Left colon (tissue), 2 donors: ENCODE results near the gene KCNQ1. TPM values are rescaled to one million over a fixed set of nuclear protein-coding genes. Genes with fewer than 3 reads are reported as not detected.

Experiments used
- ATAC-seq: fragments of 200-7000 bp; cut with Tn5 transposase; one replicate; pipeline ENCODE4 v1.9.1; 2020; ENCODE audit warnings: mild to moderate bottlenecking, moderate library complexity
- DNase-seq, 2 donors: peaks; one replicate each; pipeline ENCODE4 v3.0.0-alpha.2; 2020
- intact Hi-C, 2 donors: fragments of 100-400 bp; cut with DNase I in 1 of 2; cut with micrococcal nuclease in 1 of 2; formaldehyde crosslinking; loops; one replicate each; pipeline versions ENCODE4 v1.11.2 to v1.14.0; 2022; cut with DNase I, micrococcal nuclease
- total RNA-seq, 2 donors: library from RNA; stranded (reverse); fragmentation: NEBNext Ultra II Directional; extraction: Animal tissue kit (Norgen Biotek cat#: 25700); gene quantifications; one replicate each; pipeline ENCODE4 v1.2.1, GENCODE V29; 2021
- donor health status: DM: no; HTN: no; CAD: no.
- donor health status: DM: yes; HTN: yes; CAD: no.

Gene KCNQ1
- total RNA-seq, 2 donors from 2014 or later, result 42.8 to 56.8 TPM

DNA sequence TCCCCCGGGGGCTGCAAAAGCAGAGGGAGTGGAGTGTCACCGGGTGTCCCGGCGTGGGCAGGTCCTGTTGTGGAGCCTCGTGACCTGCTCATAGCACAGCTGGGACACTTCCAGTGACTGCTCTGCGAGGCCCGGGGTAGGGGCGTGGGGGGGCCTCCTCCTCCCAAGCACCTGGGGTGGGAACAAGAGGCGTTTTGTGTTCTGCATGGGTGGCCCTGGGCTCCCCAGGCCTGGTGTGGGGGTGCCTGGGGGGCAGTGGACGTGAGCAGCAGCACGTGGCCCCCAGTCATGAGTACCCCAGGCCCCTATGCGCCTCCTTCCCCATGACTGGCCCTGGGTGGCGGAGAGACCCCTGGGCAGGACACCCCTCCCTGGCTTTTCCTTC, 104.7 kb downstream of the KCNQ1 start:
- ATAC-seq (no peak), DNase-seq (peak in 1 of 2 donors; percentile 10)
- intact Hi-C loops, result no loop called here

DNA sequence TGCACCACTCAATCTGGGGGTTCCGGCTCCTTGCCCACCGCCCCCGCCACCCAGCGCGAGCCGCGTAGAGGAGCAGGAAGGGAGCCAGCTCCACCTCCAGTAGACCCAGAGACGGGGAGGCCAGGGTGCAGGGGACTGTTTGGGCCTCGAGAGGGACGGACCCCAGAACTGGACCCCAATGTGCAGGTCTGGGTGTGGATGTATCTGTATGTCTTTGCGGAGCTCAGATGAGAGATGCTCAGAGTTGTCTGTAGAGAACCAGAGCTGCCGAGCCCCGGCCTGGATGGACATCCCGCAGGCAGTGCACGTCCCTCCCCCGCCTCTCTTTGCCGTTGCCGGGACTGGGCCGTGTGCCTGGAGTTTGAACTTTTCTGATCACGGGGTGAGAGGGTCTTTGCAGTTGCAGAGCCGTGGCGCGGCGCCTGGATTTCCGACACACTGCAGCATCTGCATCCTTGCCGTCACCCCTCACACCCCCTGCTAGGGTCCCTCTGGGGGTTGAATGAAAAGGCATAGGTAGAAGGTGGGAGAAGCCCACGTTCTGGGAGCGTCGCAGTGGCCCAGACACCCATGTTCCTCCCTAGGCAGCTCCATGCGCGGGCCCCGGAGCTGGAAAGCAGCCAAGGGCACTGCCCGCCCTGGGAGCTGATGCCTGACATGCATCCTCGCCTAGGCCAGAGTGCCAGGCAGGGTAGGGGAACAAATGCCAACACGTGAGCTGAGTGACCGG, 105.2 kb downstream of the KCNQ1 start:
- ATAC-seq (no peak), DNase-seq (peak in 1 of 2 donors; percentile 17)
- intact Hi-C loops, result no loop called here

DNA sequence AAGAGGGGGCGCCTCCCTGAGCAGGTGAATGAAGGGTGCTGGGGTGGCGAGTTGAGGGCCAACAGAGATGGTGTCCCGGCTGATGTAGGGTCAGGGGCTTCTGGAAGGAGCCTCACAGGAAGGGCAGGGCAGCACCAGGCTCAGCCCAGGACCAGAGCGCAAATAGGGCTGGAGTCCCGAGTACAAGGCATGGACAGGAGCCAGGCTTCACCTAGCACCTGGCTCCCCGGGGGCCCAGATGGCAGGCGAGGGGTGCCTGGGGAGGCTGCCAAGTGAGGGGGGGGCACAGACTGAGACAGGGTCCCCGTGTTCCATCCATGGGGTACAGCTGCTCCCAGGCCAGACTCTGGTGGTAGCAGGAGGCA, 105.8 kb downstream of the KCNQ1 start:
- intact Hi-C loops, result no loop called here
- DNase-seq (peak in 1 of 2 donors; percentile 19), ATAC-seq (no peak)

DNA sequence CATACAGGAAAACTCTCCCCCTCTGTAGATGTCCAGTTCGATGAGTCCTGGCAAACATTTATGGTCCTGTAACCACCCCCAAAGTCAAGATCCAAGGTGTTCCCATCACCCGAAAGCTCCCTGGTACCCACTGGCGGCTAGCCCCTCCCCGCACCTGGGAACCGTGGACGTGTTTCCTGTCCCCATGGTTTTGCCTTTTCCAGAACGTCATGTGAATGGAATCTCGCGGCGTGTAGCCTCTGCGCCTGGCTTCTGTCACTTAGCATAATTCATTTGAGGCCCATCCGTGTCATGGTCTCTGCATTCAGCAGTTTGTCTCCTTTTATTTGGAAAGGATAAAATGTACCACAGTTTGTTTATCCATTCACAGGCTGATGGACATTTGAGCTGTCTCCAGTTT, 106.3 kb downstream of the KCNQ1 start:
- intact Hi-C loops, result no loop called here
- no peak for ATAC-seq
- DNase-seq, result peak in 1 of 2 donors; percentile 12

DNA sequence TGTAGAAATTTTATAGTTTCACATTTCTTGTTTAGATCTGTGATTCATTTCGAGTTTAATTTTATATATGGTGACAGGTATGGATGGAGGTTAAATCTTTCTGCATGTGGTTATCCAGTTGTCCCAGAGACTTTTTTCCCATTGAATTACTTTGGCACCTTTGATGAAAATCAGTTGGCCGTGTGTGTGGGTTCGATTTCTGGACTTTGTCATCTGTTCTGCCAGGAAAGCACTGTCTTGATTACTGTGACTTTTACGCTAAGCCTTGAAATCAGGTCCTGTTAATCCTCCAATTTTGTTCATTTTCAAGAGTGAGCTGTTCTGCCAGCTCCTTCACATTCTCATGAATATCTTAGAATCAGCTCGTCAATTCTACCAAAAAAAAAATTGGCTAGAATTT, 107.4 kb downstream of the KCNQ1 start:
- intact Hi-C loops, result no loop called here
- ATAC-seq, result no peak
- no peak for DNase-seq

DNA sequence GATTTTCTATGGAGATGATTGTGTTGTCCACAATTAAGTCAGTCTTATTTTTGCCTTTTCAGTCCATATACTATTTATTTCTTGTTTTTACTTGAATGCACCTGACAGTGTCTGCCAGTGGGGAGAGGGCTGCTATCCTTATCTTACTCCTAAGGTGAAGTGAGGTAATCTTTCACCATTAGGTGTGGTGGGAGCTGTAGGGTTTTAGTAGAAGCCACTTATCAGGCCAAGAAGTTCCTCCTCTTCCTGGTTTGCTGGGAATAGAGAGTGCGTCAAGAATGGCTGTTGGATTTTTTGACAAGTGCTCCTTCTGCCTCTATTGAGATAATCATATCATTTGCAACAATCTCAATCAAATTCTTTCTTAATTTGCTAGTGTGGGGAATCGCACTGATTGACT, 108.4 kb downstream of the KCNQ1 start:
- DNase-seq (no peak), ATAC-seq (no peak)
- intact Hi-C loops, result no loop called here

DNA sequence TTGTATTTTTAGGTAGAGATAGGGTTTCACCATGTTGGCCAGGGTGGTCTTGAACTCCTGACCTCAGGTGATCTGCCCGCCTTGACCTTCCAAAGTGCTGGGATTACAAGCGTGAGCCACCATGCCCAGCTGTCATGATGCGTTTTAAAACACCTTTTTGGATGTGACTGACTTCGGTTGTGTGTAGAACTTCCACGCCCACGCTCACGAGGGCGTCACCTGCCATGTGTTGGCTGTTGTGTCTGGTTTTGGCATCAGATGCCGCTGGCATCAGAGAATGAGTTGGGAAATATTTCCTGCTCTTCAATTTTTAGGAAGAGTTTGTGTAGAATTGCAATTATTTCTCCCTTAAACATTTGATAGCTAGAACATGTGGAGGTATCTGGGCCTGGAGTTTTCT, 109.1 kb downstream of the KCNQ1 start:
- ATAC-seq (no peak), DNase-seq (peak in 1 of 2 donors; percentile 9)
- intact Hi-C loops, result no loop called here

DNA sequence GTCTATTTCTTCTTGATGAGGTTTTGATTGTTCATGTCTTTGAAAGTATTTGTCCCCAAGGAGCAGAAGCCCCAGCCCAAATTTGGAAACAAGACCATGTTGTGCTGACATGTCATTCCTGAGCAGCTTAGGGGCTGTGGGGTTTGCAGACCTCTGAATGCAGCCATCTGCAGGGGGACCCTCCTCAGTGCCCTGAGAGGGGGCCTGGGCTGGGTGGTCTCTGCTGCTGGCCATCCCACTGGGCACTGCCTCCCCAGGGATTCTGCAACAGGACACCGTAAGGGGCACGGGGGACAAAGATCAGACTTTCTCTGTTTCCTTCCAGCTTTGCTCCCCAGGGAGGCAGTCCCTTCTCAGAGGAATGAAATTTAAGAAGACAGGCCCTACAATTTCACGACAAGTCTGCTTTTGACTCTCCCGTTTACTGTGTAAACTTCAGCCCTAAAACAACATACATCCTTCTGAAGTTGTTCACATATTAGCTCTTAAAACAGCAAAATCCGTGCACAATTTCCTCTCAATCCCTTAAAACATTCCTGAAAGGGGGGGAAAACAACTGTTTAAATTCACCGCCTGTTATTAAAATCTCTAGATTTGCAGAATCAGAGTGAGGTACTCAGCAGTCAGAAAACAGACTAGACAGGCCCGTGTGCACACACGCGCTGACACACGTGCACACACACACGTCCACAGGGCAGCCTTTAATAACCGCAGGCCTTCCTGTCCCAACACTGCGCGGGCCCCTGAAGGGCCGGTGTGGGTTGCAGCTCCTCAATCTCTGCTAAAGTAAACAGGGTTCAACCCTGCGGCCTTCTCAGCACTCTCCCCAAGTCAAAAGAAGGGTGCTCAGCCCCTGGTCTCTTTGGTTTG, 109.8 kb downstream of the KCNQ1 start:
- intact Hi-C loops, result no loop called here
- DNase-seq (peak in 1 of 2 donors; percentile 5), ATAC-seq (no peak)

DNA sequence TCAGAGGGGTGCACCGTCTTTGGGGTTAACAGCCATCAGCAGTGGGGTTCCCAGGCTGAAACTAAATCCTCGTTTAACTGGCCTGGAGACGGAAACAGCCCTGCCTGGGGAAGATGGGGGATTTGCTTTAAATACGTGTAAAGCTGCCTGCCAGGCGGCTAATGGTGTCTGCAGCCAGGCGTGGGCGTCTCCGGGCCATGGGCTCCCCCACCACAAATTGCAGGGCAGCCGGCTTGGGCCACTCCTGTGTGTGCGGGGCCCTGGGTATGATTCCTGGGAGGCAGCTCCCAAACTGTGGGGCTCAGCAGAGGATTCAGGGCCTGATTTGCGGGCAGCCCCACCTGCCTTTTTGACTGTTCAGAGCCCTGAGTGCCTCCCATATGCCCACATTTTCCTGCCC, 110.5 kb downstream of the KCNQ1 start:
- ATAC-seq, result no peak

DNA sequence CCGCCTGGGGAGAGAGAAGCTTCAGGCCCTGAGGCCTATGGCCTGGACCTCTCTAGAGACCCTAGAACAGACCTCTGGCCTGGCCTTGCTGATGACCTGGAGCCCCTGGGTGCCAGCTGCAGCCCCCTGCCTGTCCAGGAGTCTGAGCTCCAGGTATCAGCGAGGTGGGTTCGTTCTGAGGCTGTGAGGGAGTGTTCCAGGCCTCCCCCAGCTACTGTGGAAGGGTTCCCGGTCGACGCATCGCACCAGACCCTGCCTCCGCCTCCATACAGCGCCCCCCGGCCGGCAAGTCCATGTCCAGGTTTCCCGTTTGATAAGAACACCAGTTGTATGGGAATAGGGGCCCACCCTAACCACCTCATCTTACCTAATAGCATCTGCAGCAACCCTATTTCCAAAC, 111.1 kb downstream of the KCNQ1 start:
- DNase-seq (peak in 1 of 2 donors; percentile 5), ATAC-seq (no peak)
- intact Hi-C loops, result no loop called here

More for the DNA sequence above, 110.5 kb downstream of the KCNQ1 start:
- DNase-seq, result peak in 1 of 2 donors; percentile 4
- intact Hi-C loops, result no loop called here

DNA sequence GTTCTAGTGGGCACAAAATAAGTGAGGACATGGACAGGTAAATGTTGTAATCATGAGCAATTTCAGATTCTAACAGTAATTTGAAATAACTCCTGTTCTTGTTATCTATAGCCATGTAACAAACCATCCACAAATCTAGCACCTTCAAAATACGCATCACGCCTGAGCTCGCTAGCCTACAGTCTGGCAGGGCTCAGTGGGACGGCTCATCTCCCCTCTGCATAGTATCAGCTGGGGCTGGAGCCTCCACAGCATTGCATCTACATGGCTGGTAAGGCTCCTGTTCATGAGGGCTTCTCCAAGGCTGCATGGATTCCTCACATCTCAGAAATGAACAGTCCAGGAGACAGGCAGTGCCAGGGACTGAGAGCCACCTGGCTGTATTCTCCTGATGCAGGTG, 112.6 kb downstream of the KCNQ1 start:
- intact Hi-C loops, result no loop called here
- ATAC-seq, result no peak
- no peak for DNase-seq

DNA sequence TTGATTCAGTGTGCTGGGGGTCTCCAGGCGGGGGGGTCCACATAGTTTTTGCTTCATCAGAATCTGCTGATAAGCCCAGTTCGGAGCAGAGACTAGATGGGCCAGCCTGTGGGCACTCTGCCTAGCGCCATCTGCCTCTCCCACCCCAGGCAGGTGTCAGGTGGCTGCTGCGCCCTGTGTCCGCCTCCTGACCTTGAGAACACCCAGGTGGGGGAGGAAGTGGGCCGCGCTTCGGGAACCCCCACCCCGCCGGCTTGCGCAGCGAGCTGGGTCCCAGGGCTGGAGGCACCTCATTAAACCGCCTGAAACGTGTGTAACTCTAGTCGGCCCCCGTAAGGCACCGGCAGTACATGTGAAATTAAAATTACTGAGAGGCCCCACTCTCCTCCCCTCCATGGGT, 113.6 kb downstream of the KCNQ1 start:
- no peak for ATAC-seq

DNA sequence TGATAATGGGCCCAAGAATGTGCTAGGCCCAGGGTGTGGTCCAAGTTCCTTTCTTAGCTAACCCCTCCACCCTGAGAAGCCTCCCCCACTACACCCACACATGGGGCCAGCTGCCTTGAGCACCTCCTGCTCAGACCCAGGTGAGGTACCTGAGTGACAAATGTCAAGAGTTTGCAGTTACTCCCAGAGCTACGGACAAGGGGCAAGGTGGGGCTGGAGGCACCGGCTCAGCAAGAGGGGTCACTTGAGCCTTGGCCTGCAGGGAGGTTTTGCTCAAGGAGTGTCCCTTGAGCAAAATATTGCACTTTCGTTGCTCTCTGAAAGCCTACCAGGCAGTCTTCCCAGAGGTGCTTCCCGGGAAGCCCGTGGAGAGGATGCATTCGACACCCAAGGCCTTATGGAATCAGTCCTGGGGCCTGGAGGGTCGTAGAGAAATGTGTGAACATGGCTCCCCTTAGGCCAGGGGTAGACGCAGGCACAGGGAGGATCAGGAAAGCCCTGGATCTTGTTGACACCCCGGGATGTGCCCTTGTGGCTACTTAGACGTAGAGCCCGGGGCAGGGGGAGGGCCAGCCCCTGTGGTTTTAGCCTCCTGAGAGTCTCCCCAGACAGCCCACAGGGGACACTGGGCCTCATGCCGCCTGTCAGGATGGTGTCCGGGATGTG, 114.2 kb downstream of the KCNQ1 start:
- ATAC-seq (no peak), DNase-seq (peak in 1 of 2 donors; percentile 2)
- intact Hi-C loops, result no loop called here

More for the DNA sequence above, 113.6 kb downstream of the KCNQ1 start:
- intact Hi-C loops, result no loop called here
- peak in 1 of 2 donors; percentile 3 for DNase-seq

DNA sequence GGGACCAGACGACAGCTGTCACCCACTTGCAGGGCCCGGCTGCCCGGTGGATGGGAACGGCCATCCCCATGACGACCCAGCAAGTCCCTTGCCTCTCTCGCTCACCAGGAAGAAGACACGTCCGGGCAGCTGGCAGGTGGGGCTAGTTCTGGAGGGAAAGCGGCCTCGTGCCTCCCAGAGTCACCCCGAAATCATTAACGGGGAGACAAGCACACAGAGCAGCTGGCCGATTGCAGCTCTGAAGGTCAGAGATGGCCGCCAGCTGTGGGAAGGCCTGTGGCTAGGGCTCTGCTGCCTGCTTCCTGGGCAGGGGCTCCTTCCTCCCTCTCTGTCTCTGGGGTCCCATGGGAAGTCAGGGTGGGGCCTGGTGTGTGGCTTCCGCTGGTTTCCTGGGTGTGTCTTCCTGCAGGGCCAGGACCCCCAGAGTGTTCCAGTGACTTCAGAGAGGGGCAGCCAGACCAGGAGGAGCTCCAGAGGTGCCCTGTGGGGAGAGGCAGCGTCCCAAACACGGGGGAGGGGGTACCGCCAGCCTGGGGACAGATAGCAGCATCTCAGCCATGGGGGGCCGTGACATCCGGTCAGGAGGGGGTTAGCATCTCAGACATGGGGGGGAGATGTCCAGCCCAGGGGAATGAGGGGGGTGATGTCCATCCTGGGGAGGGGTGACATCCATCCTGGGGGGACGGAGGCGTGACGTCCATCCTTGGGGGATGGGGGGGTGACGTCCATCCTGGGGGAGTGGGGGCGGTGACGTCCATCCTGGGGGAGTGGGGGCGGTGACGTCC, 114.9 kb downstream of the KCNQ1 start:
- DNase-seq (peak in 1 of 2 donors; percentile 1), ATAC-seq (no peak)
- intact Hi-C loops, result no loop called here

DNA sequence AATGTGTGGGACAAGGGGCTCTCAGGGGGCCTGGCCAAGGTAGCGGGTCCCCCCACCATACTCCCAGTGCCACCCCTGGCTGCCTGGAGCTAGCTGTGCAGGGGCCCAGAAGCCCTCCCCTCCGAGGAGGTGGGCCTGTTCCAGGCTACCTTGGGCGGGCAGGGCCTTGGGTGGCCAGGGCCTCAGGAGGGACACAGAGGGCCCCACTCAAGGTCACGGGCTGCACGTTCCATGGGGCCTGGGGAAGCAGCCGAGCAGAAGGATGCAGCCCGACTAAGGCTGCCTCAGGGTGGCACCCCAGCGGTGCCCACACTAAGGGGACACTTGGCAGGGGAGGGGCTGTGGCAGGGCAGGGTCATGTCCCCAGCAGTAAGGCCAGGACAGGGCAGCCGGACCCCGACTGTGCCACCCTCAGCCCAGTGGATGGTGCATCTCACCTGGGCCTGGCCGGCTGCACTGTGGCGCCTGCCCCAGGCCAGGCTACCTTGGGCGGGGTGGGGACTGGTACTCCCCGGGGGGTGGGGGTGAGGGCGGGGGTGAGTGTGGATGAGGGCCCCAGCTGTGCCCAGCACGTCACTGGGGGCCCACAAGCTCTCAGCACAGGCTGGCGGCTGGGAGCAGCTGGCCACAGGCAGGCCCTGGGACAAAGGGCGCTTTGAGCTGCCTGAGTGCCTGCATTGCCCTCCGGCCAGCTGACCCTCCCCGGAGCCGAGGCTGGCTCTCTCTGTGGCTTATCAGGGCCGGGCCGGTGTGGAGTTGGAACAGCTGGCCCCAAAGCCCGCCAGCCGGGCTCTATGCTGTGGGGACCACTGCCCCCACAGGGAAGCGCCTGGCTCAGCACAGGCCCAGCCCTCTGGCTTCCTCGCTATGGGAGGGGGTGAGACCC, 117.1 kb downstream of the KCNQ1 start:
- DNase-seq (peak; percentile 8 to 19), ATAC-seq (no peak)
- intact Hi-C loops, result no loop called here

DNA sequence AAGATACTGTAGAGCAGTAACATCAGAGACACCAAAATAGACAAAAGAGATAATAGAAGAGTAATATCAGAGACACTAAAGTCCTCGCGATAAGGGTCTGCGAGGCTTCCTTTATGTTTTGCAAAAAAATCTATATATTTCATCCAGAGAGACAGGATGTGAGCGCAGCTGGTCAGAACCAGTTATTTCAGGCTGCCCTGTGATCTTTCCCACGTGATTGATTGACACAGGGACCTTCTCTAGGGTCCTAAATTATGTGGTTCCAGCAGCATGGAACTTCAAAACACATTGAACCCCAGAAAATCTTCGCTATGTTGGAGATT, 118.0 kb downstream of the KCNQ1 start:
- intact Hi-C loops, result no loop called here
- DNase-seq (no peak), ATAC-seq (no peak)

DNA sequence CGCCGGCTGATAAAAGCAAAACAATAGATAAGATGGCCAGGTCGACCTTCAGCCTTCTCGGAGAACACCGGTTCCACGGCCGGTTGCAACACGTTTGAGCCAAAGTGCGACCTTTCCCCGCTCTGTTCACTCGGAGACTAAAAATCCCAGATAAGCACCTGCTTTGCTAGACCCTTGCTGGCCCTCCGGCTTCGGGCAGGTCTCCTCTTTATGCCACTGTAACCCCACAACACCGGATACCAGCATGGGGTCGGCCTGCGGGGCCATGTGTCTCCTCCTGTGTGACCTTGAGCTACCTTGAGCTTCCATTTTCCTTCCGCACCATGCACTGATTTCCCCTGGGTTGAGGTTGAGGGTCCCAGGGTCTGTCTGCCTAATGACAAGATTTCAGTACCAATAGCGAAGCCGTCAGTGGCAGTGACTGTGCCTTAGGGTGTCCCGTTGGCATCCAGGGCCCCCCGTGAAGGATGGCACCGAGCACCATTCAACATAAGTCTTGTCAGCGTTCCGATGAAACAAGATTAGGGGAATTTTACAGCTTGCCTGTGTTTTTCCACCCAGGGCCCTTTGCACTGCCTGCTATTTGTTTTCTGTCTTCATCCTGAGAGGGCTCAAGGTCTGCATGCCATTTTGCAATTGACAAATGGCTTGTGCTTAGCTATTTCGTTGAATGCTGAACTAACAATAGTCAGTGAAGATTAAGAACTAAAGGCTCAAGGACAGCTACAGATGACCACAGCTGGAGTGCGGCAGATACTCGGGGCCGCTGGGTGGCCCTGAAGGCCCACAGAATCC, 118.6 kb downstream of the KCNQ1 start:
- ATAC-seq, result no peak
- intact Hi-C loops, result no loop called here
- peak; percentile 2 to 13 for DNase-seq
